OCI-LY7 (cell line): ENCODE results near the gene HDAC4.

Experiments used
- EZH2phosphoT487 ChIP-seq: fragments of 200-600 bp; sonication (generic); IDR thresholded peaks from 2 replicates; pipeline ENCODE4 v1.6.1; 2018; ENCODE audit warnings: low read depth, borderline replicate concordance, mild to moderate bottlenecking, mixed run types, antibody characterized with exemption, low read length, moderate library complexity, mixed read lengths
- TF ChIP-seq, protein P1 (sequence below): fragments of 200-600 bp; sonication (generic); conservative IDR thresholded peaks from 2 replicates; pipeline ENCODE4 v1.5.1; 2014; ENCODE audit warnings: mild to moderate bottlenecking, antibody characterized with exemption, low read length, moderate library complexity, mixed read lengths

DNA sequence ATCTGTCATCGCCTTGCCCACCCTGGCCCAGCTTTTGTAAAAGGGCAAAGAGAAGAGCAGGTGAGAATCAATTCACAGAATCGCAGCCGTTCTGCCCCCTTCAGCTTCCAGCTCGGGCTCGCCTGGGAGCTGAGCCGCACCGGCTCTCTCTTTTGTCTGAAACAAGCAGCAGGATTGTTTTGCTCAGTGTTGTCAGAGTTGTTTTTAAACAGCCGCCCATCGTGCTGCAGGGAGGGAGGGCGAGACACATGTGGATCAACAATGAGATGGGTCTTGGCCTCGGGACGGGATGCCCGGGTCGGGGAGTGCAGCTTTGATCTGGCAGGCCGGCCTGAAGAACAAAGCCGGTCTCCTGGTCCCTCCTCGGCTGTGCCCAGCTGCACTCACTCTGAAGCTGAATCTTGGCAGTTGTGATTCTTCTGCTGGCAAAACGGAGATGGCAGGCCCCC lies 39.7 kb upstream of the HDAC4 start:
- TF ChIP-seq, protein P1, sequence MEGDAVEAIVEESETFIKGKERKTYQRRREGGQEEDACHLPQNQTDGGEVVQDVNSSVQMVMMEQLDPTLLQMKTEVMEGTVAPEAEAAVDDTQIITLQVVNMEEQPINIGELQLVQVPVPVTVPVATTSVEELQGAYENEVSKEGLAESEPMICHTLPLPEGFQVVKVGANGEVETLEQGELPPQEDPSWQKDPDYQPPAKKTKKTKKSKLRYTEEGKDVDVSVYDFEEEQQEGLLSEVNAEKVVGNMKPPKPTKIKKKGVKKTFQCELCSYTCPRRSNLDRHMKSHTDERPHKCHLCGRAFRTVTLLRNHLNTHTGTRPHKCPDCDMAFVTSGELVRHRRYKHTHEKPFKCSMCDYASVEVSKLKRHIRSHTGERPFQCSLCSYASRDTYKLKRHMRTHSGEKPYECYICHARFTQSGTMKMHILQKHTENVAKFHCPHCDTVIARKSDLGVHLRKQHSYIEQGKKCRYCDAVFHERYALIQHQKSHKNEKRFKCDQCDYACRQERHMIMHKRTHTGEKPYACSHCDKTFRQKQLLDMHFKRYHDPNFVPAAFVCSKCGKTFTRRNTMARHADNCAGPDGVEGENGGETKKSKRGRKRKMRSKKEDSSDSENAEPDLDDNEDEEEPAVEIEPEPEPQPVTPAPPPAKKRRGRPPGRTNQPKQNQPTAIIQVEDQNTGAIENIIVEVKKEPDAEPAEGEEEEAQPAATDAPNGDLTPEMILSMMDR, result no peak
- no peak for TF ChIP-seq EZH2phosphoT487
